ENCODE measurements around the gene PPP1R1B. TPM values are rescaled to one million over a fixed set of nuclear protein-coding genes. Genes with fewer than 3 reads are reported as not detected.

PPP1R1B gene
- total and polyA plus RNA-seq, 4 donors: 16.5 to 329 (median 48.0) TPM

- H3K36me3 ChIP-seq (ENCODE audit: control insufficient read depth, insufficient read depth, low read length): peaks cover 21% of the 10 kb centered on the region
- H3K27me3 ChIP-seq (ENCODE audit: control insufficient read depth, insufficient read depth, low read length): no peaks in the 10 kb centered on the region
- no peaks in the 10 kb centered on the region for H3K9me3 ChIP-seq (ENCODE audit: control insufficient read depth, insufficient read depth, low read length)
- H3K4me1 ChIP-seq (ENCODE audit: control insufficient read depth, insufficient read depth, low read length): peaks cover 36% of the 10 kb centered on the region
- WGBS (ENCODE audit: insufficient coverage): 69% methylated on average over 12 of the region's 15 CpGs
- no peak overlapping the region for H3K4me3 ChIP-seq (ENCODE audit: low read depth, low read length)
- peak in 1 of 6 donors; percentile 86 for DNase-seq (ENCODE audit: low read depth in 4 of 6, low spot score in 6 of 6)
- no peak overlapping the region for H3K27ac ChIP-seq (ENCODE audit: low read depth, low read length)
Measured at GRCh38 chr17:39648616-39649366, 22.0 kb downstream of the PPP1R1B start.

- Histone ChIP-seq H3K27ac (ENCODE audit: low read depth, low read length) (no peak overlapping the region), H3K36me3 (ENCODE audit: control insufficient read depth, insufficient read depth, low read length) (peaks cover 31% of the 10 kb centered on the region), H3K4me3 (ENCODE audit: low read depth, low read length) (no peak overlapping the region), H3K9me3 (ENCODE audit: control insufficient read depth, insufficient read depth, low read length) (no peaks in the 10 kb centered on the region), H3K27me3 (ENCODE audit: control insufficient read depth, insufficient read depth, low read length) (no peaks in the 10 kb centered on the region), H3K4me1 (ENCODE audit: control insufficient read depth, insufficient read depth, low read length) (peaks cover 45% of the 10 kb centered on the region)
- no peak for DNase-seq (ENCODE audit: low read depth in 4 of 6, low spot score in 6 of 6)
- 94% methylated on average over 5 of the region's 11 CpGs for WGBS (ENCODE audit: insufficient coverage)
Measured at GRCh38 chr17:39650121-39650579, 23.4 kb downstream of the PPP1R1B start.

GRCh38 chr17:39651923-39652586 is 25.3 kb downstream of the PPP1R1B start:
- 34% methylated on average over 6 of the region's 8 CpGs for WGBS (ENCODE audit: insufficient coverage)
- H3K4me1 ChIP-seq (ENCODE audit: control insufficient read depth, insufficient read depth, low read length): peaks cover 49% of the 10 kb centered on the region
- H3K27ac ChIP-seq (ENCODE audit: low read depth, low read length): peak overlapping the region; percentile 95

GRCh38 chr17:39652587-39653315 is 26.0 kb downstream of the PPP1R1B start:
- peak in 2 of 6 donors; percentile 54 to 70 for DNase-seq (ENCODE audit: low read depth in 4 of 6, low spot score in 6 of 6)
- Histone ChIP-seq H3K4me1 (ENCODE audit: control insufficient read depth, insufficient read depth, low read length) (peaks cover 49% of the 10 kb centered on the region), H3K36me3 (ENCODE audit: control insufficient read depth, insufficient read depth, low read length) (peaks cover 55% of the 10 kb centered on the region), H3K9me3 (ENCODE audit: control insufficient read depth, insufficient read depth, low read length) (no peaks in the 10 kb centered on the region), H3K27ac (ENCODE audit: low read depth, low read length) (peak overlapping the region; percentile 95), H3K27me3 (ENCODE audit: control insufficient read depth, insufficient read depth, low read length) (no peaks in the 10 kb centered on the region), H3K4me3 (ENCODE audit: low read depth, low read length) (peak overlapping the region; percentile 3)
- 37% methylated on average over 7 of the region's 7 CpGs for WGBS (ENCODE audit: insufficient coverage)

More at GRCh38 chr17:39651923-39652586, 25.3 kb downstream of the PPP1R1B start:
- no peaks in the 10 kb centered on the region for H3K9me3 ChIP-seq (ENCODE audit: control insufficient read depth, insufficient read depth, low read length)
- peaks cover 48% of the 10 kb centered on the region for H3K36me3 ChIP-seq (ENCODE audit: control insufficient read depth, insufficient read depth, low read length)
- H3K4me3 ChIP-seq (ENCODE audit: low read depth, low read length): no peak overlapping the region
- H3K27me3 ChIP-seq (ENCODE audit: control insufficient read depth, insufficient read depth, low read length): no peaks in the 10 kb centered on the region
- no peak for DNase-seq (ENCODE audit: low read depth in 4 of 6, low spot score in 6 of 6)

GRCh38 chr17:39653316-39653661 is 26.5 kb downstream of the PPP1R1B start:
- Histone ChIP-seq H3K4me1 (ENCODE audit: control insufficient read depth, insufficient read depth, low read length) (peaks cover 49% of the 10 kb centered on the region), H3K27me3 (ENCODE audit: control insufficient read depth, insufficient read depth, low read length) (no peaks in the 10 kb centered on the region), H3K4me3 (ENCODE audit: low read depth, low read length) (peak overlapping the region; percentile 3), H3K36me3 (ENCODE audit: control insufficient read depth, insufficient read depth, low read length) (peaks cover 60% of the 10 kb centered on the region), H3K27ac (ENCODE audit: low read depth, low read length) (peak overlapping the region; percentile 95), H3K9me3 (ENCODE audit: control insufficient read depth, insufficient read depth, low read length) (no peaks in the 10 kb centered on the region)
- no peak for DNase-seq (ENCODE audit: low read depth in 4 of 6, low spot score in 6 of 6)
- 72% methylated on average over 11 of the region's 12 CpGs for WGBS (ENCODE audit: insufficient coverage)

- peaks cover 62% of the 10 kb centered on the region for H3K36me3 ChIP-seq (ENCODE audit: control insufficient read depth, insufficient read depth, low read length)
- peak overlapping the region; percentile 3 for H3K4me3 ChIP-seq (ENCODE audit: low read depth, low read length)
- 63% methylated on average over 11 of the region's 14 CpGs for WGBS (ENCODE audit: insufficient coverage)
- H3K27me3 ChIP-seq (ENCODE audit: control insufficient read depth, insufficient read depth, low read length): no peaks in the 10 kb centered on the region
- H3K4me1 ChIP-seq (ENCODE audit: control insufficient read depth, insufficient read depth, low read length): peaks cover 46% of the 10 kb centered on the region
- peak in 2 of 6 donors; percentile 50 to 64 for DNase-seq (ENCODE audit: low read depth in 4 of 6, low spot score in 6 of 6)
- peak overlapping the region; percentile 95 for H3K27ac ChIP-seq (ENCODE audit: low read depth, low read length)
- no peaks in the 10 kb centered on the region for H3K9me3 ChIP-seq (ENCODE audit: control insufficient read depth, insufficient read depth, low read length)
Measured at GRCh38 chr17:39653662-39654331, 27.0 kb downstream of the PPP1R1B start.

GRCh38 chr17:39655105-39655504 is 28.4 kb downstream of the PPP1R1B start:
- WGBS (ENCODE audit: insufficient coverage): 80% methylated on average over 1 of the region's 2 CpGs
- peaks cover 73% of the 10 kb centered on the region for H3K36me3 ChIP-seq (ENCODE audit: control insufficient read depth, insufficient read depth, low read length)
- DNase-seq (ENCODE audit: low read depth in 4 of 6, low spot score in 6 of 6): no peak
- no peak overlapping the region for H3K4me3 ChIP-seq (ENCODE audit: low read depth, low read length)
- no peaks in the 10 kb centered on the region for H3K27me3 ChIP-seq (ENCODE audit: control insufficient read depth, insufficient read depth, low read length)
- no peaks in the 10 kb centered on the region for H3K9me3 ChIP-seq (ENCODE audit: control insufficient read depth, insufficient read depth, low read length)
- no peak overlapping the region for H3K27ac ChIP-seq (ENCODE audit: low read depth, low read length)
- peaks cover 48% of the 10 kb centered on the region for H3K4me1 ChIP-seq (ENCODE audit: control insufficient read depth, insufficient read depth, low read length)

GRCh38 chr17:39658346-39658745 is 31.6 kb downstream of the PPP1R1B start:
- Histone ChIP-seq H3K4me3 (ENCODE audit: low read depth, low read length) (no peak overlapping the region), H3K9me3 (ENCODE audit: control insufficient read depth, insufficient read depth, low read length) (no peaks in the 10 kb centered on the region), H3K27me3 (ENCODE audit: control insufficient read depth, insufficient read depth, low read length) (no peaks in the 10 kb centered on the region), H3K36me3 (ENCODE audit: control insufficient read depth, insufficient read depth, low read length) (peaks cover 95% of the 10 kb centered on the region), H3K27ac (ENCODE audit: low read depth, low read length) (no peak overlapping the region), H3K4me1 (ENCODE audit: control insufficient read depth, insufficient read depth, low read length) (peaks cover 42% of the 10 kb centered on the region)
- no peak for DNase-seq (ENCODE audit: low read depth in 4 of 6, low spot score in 6 of 6)
- WGBS (ENCODE audit: insufficient coverage): 88% methylated on average over 11 of the region's 11 CpGs

GRCh38 chr17:39658760-39659159 is 32.0 kb downstream of the PPP1R1B start:
- Histone ChIP-seq H3K9me3 (ENCODE audit: control insufficient read depth, insufficient read depth, low read length) (no peaks in the 10 kb centered on the region), H3K27me3 (ENCODE audit: control insufficient read depth, insufficient read depth, low read length) (no peaks in the 10 kb centered on the region), H3K4me3 (ENCODE audit: low read depth, low read length) (no peak overlapping the region), H3K36me3 (ENCODE audit: control insufficient read depth, insufficient read depth, low read length) (peaks cover 94% of the 10 kb centered on the region), H3K4me1 (ENCODE audit: control insufficient read depth, insufficient read depth, low read length) (peaks cover 38% of the 10 kb centered on the region), H3K27ac (ENCODE audit: low read depth, low read length) (peak overlapping the region; percentile 50)
- DNase-seq (ENCODE audit: low read depth in 4 of 6, low spot score in 6 of 6): no peak
- 100% methylated on average over 1 of the region's 3 CpGs for WGBS (ENCODE audit: insufficient coverage)
